HCT116 (cell line): ENCODE measurements around the gene CCDC159.
"Not testable (repeated sequence)": the region's sequence is repeated elsewhere in the genome, so short reads cannot be mapped to it uniquely, and the experiment has no call there.

Experiments used
- EGR1 ChIP-seq: IDR thresholded peaks from 2 replicates; pipeline ENCODE4 v1.6.1; 2012; ENCODE audit warnings: low read depth
- EZH2 ChIP-seq: fragments of 200-600 bp; sonication (generic); IDR thresholded peaks from 2 replicates; pipeline ENCODE4 v1.6.1; 2017; ENCODE audit warnings: antibody characterized with exemption, mixed run types
- EZH2phosphoT487 ChIP-seq: fragments of 200-600 bp; IDR thresholded peaks from 2 replicates; pipeline ENCODE4 v1.6.1; 2018; ENCODE audit warnings: antibody characterized with exemption, borderline replicate concordance
- POLR2AphosphoS5 ChIP-seq: IDR thresholded peaks from 2 replicates; pipeline ENCODE4 v1.6.1; 2011; ENCODE audit warnings: mild to moderate bottlenecking, low read depth, low read length, moderate library complexity
- SIN3A ChIP-seq: IDR thresholded peaks from 2 replicates; pipeline ENCODE4 v1.6.1; 2012; ENCODE audit warnings: low read depth
- SRF ChIP-seq: IDR thresholded peaks from 2 replicates; pipeline ENCODE4 v1.6.1; 2012; ENCODE audit warnings: low read depth
- ZNF274 ChIP-seq: fragments of 200-500 bp; sonication (Bioruptor generic); IDR thresholded peaks from 2 replicates; pipeline ENCODE4 v1.6.1; 2014; ENCODE audit warnings: mild to moderate bottlenecking, low read depth, low read length, inconsistent platforms
- TF ChIP-seq, protein P1 (sequence below), 3 experiments: fragments of 200-600 bp in 1 of 3; sonication (generic) in 1 of 3; IDR thresholded peaks in 2 of 3; conservative IDR thresholded peaks in 1 of 3; 2 replicates each; pipeline ENCODE4 v1.5.1; 2012 to 2017; ENCODE audit warnings: low read depth in 2 of 3, low read length in 2 of 3, antibody characterized with exemption in 1 of 3, borderline replicate concordance in 1 of 3, control low read depth in 1 of 3, mild to moderate bottlenecking in 1 of 3, mixed read lengths in 1 of 3, mixed run types in 1 of 3, moderate library complexity in 1 of 3; ENCODE audit not compliant: insufficient read depth in 1 of 3
- TF ChIP-seq, protein P2 (sequence below): IDR thresholded peaks from 2 replicates; pipeline ENCODE4 v1.6.1; 2012; ENCODE audit warnings: low read depth

DNA sequence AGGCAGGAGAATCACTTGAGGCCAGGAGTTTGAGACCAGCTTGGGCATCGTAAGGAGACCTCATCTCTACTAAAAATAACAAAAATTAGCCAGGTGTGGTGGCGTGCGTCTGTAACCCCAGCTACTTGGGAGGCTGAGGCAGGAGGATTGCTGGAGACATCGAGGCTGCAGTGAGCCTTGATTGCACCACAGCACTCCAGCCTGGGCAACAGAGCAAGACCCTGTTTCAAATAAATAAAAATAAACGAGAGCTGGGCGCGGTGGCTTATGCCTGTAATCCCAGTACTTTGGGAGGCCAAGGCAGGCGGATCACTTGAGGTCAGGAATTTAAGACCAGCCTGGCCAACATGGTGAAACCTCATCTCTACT is 6.2 kb upstream of the CCDC159 start:
- TF ChIP-seq, protein P1, sequence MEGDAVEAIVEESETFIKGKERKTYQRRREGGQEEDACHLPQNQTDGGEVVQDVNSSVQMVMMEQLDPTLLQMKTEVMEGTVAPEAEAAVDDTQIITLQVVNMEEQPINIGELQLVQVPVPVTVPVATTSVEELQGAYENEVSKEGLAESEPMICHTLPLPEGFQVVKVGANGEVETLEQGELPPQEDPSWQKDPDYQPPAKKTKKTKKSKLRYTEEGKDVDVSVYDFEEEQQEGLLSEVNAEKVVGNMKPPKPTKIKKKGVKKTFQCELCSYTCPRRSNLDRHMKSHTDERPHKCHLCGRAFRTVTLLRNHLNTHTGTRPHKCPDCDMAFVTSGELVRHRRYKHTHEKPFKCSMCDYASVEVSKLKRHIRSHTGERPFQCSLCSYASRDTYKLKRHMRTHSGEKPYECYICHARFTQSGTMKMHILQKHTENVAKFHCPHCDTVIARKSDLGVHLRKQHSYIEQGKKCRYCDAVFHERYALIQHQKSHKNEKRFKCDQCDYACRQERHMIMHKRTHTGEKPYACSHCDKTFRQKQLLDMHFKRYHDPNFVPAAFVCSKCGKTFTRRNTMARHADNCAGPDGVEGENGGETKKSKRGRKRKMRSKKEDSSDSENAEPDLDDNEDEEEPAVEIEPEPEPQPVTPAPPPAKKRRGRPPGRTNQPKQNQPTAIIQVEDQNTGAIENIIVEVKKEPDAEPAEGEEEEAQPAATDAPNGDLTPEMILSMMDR (IDR thresholded peaks at IDR 0.05 in 2 of 3, conservative IDR thresholded peaks at IDR 0.05 in 1 of 3; ENCODE audit: borderline replicate concordance in 1 of 3, insufficient read depth in 1 of 3, low read depth in 2 of 3, low read length in 2 of 3): not testable (repeated sequence)
- TF ChIP-seq EZH2, POLR2AphosphoS5, EGR1, EZH2phosphoT487, ZNF274, SIN3A, SRF: not testable (repeated sequence)
- TF ChIP-seq, protein P2, sequence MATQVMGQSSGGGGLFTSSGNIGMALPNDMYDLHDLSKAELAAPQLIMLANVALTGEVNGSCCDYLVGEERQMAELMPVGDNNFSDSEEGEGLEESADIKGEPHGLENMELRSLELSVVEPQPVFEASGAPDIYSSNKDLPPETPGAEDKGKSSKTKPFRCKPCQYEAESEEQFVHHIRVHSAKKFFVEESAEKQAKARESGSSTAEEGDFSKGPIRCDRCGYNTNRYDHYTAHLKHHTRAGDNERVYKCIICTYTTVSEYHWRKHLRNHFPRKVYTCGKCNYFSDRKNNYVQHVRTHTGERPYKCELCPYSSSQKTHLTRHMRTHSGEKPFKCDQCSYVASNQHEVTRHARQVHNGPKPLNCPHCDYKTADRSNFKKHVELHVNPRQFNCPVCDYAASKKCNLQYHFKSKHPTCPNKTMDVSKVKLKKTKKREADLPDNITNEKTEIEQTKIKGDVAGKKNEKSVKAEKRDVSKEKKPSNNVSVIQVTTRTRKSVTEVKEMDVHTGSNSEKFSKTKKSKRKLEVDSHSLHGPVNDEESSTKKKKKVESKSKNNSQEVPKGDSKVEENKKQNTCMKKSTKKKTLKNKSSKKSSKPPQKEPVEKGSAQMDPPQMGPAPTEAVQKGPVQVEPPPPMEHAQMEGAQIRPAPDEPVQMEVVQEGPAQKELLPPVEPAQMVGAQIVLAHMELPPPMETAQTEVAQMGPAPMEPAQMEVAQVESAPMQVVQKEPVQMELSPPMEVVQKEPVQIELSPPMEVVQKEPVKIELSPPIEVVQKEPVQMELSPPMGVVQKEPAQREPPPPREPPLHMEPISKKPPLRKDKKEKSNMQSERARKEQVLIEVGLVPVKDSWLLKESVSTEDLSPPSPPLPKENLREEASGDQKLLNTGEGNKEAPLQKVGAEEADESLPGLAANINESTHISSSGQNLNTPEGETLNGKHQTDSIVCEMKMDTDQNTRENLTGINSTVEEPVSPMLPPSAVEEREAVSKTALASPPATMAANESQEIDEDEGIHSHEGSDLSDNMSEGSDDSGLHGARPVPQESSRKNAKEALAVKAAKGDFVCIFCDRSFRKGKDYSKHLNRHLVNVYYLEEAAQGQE: not testable (repeated sequence)
